Fibroblast of mammary gland (primary cell): Measurements from ENCODE around the gene CPLX1.

Experiments used
- DNase-seq: peaks from one replicate; pipeline ENCODE4 v3.0.0-alpha.2; 2010; ENCODE audit warnings: low read depth
- H3K4me3 ChIP-seq: 2 replicates; pipeline ENCODE4 v1.5.1; 2011; ENCODE audit warnings: low read depth, mild to moderate bottlenecking, low read length, moderate library complexity; ENCODE audit not compliant: control insufficient read depth
- TF ChIP-seq, protein P1 (sequence below): conservative IDR thresholded peaks from 2 replicates; pipeline ENCODE4 v1.5.1; 2011; ENCODE audit warnings: low read depth, low read length, inconsistent platforms; ENCODE audit not compliant: control insufficient read depth, insufficient read depth

The CPLX1 gene

DNA sequence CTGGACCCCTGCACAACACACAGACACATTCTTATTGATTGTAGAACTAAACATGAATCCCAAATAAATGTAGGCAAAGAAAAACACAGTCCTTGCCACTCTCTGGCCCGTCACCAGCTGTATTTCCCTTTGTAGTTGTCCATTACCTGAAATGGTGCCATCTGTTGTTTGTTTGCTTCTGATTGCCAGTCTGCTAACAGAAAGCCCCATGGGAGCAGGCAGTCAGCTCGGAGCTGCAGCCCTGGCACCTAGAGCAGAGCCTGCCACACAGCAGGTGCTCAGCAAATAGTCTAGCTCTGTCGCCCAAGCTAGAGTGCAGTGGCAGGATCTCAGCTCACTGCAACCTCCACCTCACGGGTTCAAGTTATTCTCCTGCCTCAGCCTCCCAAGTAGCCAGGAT is 28.9 kb downstream of the CPLX1 start:
- TF ChIP-seq, protein P1, sequence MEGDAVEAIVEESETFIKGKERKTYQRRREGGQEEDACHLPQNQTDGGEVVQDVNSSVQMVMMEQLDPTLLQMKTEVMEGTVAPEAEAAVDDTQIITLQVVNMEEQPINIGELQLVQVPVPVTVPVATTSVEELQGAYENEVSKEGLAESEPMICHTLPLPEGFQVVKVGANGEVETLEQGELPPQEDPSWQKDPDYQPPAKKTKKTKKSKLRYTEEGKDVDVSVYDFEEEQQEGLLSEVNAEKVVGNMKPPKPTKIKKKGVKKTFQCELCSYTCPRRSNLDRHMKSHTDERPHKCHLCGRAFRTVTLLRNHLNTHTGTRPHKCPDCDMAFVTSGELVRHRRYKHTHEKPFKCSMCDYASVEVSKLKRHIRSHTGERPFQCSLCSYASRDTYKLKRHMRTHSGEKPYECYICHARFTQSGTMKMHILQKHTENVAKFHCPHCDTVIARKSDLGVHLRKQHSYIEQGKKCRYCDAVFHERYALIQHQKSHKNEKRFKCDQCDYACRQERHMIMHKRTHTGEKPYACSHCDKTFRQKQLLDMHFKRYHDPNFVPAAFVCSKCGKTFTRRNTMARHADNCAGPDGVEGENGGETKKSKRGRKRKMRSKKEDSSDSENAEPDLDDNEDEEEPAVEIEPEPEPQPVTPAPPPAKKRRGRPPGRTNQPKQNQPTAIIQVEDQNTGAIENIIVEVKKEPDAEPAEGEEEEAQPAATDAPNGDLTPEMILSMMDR = no peak
- H3K4me3 ChIP-seq = no peak overlapping the region
- no peak for DNase-seq

DNA sequence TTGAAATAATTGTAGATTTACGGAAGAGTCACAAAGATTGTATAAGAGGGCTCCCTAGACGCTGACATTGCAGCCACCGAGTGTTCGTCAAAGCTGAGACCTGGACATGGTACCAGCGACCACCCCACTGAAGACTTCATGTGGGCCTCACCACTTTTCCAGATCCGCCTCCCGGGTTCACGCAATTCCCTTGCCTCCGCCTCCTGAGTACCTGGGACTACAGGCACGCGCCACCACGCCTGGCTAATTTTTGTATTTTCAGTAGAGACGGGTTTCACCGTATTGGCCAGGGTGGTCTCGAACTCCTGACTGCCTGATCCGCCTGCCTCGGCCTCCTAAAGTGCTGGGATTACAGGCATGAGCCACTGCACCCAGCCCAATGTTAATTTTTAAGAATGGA is 29.7 kb downstream of the CPLX1 start:
- no peak for DNase-seq
- no peak overlapping the region for H3K4me3 ChIP-seq
- TF ChIP-seq, protein P1 = no peak

DNA sequence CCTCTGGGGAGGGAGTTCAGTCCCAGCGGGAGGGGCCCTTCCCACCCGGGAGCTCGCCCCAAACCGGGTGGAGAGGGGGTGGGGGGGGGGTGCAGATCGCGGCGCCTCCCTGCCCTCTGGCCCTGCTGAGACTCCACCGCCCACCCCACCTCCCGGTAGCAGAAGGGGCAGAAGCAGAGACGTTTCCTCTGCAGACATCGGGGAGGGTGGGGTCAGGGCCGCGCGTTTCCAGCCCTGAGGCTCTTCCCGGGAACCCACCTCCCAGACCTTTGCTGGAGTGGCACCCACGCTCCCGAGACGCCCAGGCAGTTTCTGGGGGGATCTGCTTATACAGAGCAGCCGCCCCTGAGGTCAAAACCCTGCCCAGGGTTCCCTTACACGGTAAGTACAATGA is 30.2 kb downstream of the CPLX1 start:
- no peak overlapping the region for H3K4me3 ChIP-seq
- DNase-seq = no peak
- TF ChIP-seq, protein P1 = no peak

DNA sequence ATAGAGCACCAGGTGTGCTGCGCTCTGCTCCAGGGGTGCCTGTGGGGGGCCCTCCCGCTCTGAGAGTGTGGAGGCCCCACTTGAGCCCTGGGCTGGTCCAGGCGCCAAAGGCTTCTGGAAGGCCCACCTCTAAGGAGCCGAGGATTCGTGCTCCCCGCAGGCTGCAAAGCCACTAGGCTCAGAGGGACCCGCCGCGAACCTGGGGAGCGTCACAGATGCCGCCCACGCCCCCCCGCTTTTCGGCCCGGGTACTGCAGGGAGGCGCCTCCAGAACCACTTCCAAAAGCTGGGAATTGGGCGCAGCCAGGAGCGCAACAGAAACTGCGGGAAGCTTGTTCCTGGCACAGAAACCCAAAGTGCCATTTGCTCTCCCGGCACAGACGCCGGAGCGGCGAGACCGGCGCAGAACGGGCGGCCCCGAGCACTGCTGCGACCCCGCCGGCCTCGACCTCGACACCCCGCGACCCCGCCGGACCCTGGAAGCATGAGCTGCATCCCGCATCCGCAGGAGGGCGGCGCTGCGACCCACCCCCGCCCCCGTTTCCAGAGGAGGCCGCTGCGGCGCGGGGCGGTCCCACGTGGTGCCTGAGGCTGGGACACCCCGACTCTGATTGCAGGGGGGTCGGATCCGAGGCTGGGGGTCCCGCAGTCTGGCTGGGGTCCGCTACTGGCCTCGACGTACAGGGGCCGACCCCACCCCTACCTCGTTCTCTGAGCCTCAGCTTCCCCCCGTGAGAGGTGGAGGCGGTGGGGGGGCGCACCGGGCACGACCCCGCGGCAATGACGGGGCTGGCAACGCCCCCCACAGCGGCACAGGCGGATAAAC is 30.8 kb downstream of the CPLX1 start:
- no peak overlapping the region for H3K4me3 ChIP-seq
- no peak for DNase-seq
- TF ChIP-seq, protein P1 = no peak

DNA sequence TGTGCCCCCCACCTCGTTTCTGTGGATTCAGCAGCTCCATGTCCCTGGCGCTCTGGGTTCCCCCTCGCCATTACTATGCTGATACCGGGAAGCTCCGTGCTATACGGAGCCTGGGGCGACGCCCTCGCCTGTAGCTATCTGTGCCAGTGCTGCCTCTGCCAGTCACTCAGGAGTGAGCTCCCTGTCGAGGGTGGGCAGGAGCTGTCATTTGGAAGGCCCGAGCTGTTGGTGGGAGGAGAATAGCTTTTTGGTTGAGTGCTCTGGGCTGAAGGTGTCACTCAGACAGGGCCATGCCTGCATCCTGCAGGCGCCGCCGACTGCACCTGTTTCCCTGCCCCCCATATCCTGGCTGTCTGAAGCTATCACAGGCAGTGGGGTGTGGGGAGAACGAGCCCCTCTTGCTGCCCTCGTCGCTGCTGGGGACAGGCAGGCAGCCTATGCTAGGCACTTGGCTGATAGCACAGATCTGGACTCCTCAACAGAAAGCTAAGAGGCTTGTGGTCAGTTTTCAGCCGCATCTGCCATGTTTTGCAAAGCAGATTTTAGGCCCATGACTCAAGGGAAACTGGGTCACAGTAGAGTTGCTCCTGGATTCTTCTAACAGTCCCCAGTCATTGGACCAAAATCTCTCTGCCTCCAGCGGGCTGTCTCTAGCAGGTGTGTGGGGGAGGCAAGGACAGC is 31.8 kb downstream of the CPLX1 start:
- H3K4me3 ChIP-seq = no peak overlapping the region
- TF ChIP-seq, protein P1 = no peak
- DNase-seq = no peak

DNA sequence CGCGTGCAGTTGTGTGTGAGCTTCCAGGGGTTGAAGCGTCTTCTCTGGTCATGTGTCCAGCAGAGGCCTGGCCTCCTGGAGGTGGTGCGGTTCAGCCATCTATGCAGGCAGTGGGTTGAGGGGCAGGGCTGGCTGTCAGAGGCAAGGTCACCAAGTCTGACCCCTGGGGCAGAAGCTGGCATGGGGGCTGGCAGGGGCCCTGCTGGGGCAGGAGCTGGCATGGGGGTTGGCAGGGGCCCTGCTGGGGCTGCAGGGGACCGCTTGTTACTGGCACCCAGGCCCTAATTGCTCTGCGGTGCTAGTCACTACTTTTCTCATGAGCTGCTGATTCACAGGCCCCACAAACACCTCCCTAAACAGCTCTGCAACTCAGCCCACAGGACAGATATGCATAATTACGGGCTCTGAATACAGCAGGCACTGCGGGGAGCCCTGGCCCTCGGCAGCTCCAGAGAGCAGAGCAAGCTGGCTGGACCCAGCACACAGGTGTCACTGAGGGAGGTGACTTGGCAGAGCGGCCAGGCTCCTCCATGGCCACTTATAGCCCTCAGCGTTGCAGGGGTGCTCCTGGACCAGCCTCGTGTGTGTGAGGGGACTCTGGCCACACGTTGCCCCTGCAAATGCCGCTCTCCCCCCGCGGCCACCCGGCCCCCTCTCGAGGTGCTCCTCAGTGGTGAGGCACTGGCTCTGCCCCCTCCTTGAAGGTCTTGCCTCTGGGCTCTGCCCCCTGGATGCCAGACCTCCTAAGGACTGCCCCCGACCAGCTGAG is 32.7 kb downstream of the CPLX1 start:
- no peak for DNase-seq
- H3K4me3 ChIP-seq = no peak overlapping the region
- TF ChIP-seq, protein P1 = no peak
